Right lobe of liver (tissue), 4 donors: Measurements from ENCODE around the gene PATZ1.

ENCODE experiments used
- CTCF ChIP-seq, 4 donors: fragments of 200-600 bp in 3 of 4; fragments of 450-650 bp in 1 of 4; IDR thresholded peaks; one replicate each; pipeline versions ENCODE4 v1.5.1 to v1.8.0; 2016 to 2022; ENCODE audit warnings: antibody characterized with exemption in 4 of 4, mild to moderate bottlenecking in 2 of 4
- POLR2A ChIP-seq: fragments of 450-650 bp; IDR thresholded peaks from one replicate; pipeline ENCODE4 v1.6.1; 2017; ENCODE audit warnings: antibody characterized with exemption, mild to moderate bottlenecking
- donor health status: DM: no; HTN: no; CAD: no.
- donor health status: DM: no; HTN: no; CAD: no.
- donor health status: DM: no; HTN: yes; CAD: no.

GRCh38 chr22:31329453-31330215 is 16.5 kb downstream of the PATZ1 start:
- TF ChIP-seq CTCF (IDR thresholded peaks at IDR 0.05) = no peak
- no peak for TF ChIP-seq POLR2A
